Measurements from ENCODE around the gene B4GALNT3.

Gene B4GALNT3

DNA sequence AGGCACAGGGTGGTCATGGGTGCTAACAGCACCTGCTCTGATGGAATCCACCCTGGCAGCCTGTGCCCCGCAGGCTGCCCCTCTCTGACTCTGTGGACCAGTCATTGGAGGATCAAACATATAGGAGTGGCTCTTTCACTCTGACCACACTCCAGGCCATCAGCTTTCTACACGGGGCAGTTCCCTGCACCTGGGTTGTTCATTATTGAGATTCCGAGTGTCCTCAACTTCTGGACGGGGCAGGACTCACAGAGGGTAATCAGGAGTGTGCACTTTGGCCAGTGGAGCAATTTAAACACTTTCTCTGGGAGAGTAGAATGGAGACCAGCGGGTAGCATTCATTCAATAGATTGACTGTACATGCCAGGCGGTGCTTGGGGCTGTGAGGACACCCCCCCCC, 108.7 kb downstream of the B4GALNT3 start:
- Histone ChIP-seq H3K36me3 (ENCODE audit: control insufficient read depth, insufficient read depth, low read length) (no peaks in the 10 kb centered on the region), H3K4me1 (ENCODE audit: control insufficient read depth, insufficient read depth, low read length, poor library complexity, severe bottlenecking) (peaks cover 17% of the 10 kb centered on the region), H3K9me3 (ENCODE audit: control insufficient read depth, low read length) (no peaks in the 10 kb centered on the region), H3K4me3 (ENCODE audit: extremely low read depth, insufficient read depth, low read length, poor library complexity, severe bottlenecking) (no peak overlapping the region), H3K27ac (ENCODE audit: low read depth, low read length, severe bottlenecking) (no peak overlapping the region)
- 92 to 93% methylated on average over 6 of the region's 6 CpGs for WGBS, 2 experiments (ENCODE audit: insufficient coverage in 2 of 2)

DNA sequence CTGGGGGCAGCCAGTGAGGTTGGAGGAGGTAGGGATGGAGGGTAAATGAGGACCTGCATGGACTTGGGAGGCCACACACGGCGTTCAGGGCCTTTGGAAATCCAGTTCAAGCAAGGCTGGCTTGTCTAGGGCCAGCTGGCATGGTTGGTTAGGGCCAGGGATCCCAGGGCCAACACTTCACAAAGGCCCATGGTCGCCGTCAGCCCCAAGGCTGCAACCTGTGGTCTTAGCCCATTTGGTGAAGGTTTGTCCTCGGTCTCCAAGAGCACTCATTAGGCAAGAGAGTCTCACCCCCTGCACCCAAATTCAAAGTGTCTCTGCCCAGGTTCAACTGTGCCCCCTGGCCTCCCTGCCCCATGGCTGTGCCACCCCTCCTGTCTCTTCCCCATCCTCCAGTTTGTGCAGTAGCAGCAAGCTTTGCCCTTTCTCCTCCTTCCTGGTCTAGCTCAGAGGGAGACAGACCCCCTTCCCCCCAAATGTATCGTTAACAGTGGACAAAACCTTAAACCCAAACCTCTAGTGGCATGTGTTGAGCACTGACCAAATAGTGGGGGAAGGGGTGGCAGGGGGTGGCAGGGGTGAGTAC, 109.4 kb downstream of the B4GALNT3 start:
- Histone ChIP-seq H3K4me3 (ENCODE audit: extremely low read depth, insufficient read depth, low read length, poor library complexity, severe bottlenecking) (no peak overlapping the region), H3K36me3 (ENCODE audit: control insufficient read depth, insufficient read depth, low read length) (no peaks in the 10 kb centered on the region), H3K27ac (ENCODE audit: low read depth, low read length, severe bottlenecking) (no peak overlapping the region), H3K4me1 (ENCODE audit: control insufficient read depth, insufficient read depth, low read length, poor library complexity, severe bottlenecking) (peaks cover 17% of the 10 kb centered on the region), H3K9me3 (ENCODE audit: control insufficient read depth, low read length) (no peaks in the 10 kb centered on the region)
- WGBS, 2 experiments (ENCODE audit: insufficient coverage in 2 of 2): 90 to 100% methylated on average over 3 to 5 of the region's 6 CpGs

DNA sequence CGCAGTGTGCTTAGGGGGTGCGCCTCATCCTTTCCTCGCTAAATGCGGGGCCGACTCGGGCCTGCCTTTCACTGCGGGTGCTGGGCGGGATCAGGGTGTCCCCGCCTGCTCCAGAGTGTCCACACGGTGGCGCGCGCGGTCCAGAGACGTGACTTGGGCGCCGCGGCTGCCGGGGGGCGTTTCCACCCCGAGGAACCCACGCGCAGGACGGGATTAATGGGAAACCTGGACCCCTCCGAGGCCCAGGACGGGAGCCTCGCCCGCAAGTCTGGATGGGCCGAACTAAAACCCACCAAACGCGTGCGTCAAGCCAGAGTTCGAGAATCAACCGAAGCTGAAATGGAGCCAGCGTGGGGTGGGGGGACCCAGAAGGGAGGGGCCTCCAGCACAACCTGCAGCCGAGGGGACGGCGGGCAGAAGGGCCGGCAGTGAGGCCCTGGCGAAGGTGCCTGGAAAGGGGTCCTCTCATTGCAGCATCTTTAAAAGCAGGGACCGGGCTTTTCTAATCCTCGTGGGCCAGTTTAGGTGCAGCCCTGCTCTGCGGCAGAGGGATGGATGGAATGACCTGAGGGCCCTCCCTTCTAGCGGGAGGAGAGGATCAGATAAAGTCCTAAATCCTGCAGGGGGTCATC, 110.2 kb downstream of the B4GALNT3 start:
- Histone ChIP-seq H3K4me1 (ENCODE audit: control insufficient read depth, insufficient read depth, low read length, poor library complexity, severe bottlenecking) (peaks cover 17% of the 10 kb centered on the region), H3K27ac (ENCODE audit: low read depth, low read length, severe bottlenecking) (peak overlapping the region; percentile 92), H3K36me3 (ENCODE audit: control insufficient read depth, insufficient read depth, low read length) (no peaks in the 10 kb centered on the region), H3K4me3 (ENCODE audit: extremely low read depth, insufficient read depth, low read length, poor library complexity, severe bottlenecking) (peak overlapping the region; percentile 63), H3K9me3 (ENCODE audit: control insufficient read depth, low read length) (no peaks in the 10 kb centered on the region)
- 1% methylated on average over 40 to 43 of the region's 44 CpGs for WGBS, 2 experiments (ENCODE audit: insufficient coverage in 2 of 2)

DNA sequence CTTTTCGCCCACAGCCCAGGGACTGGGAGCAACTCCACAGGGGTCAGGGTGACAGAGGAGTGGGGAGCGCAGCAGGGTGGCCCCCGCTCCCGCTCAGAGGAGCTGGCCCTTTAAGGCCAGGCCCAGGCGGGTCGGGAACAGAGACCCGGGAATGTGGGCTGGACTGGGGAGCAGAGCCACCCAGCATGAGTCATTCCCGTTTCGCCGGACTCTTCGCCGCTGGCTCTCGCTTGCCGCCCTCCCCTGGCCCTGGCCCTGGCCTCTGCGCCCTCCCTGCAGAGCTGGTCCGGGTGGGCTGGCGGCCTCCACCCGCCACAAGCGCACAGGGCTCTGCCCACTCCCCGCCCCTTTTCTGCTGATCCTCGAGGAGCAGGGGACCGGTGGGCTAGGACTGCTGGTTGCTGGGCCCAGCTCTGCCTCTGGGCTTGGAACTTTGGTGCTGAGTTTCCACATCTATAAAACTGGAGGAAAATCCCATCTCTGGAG, 110.7 kb downstream of the B4GALNT3 start:
- WGBS, 2 experiments (ENCODE audit: insufficient coverage in 2 of 2): 1% methylated on average over 20 to 22 of the region's 22 CpGs
- Histone ChIP-seq H3K4me3 (ENCODE audit: extremely low read depth, insufficient read depth, low read length, poor library complexity, severe bottlenecking) (peak overlapping the region; percentile 63), H3K36me3 (ENCODE audit: control insufficient read depth, insufficient read depth, low read length) (no peaks in the 10 kb centered on the region), H3K27ac (ENCODE audit: low read depth, low read length, severe bottlenecking) (peak overlapping the region; percentile 92), H3K9me3 (ENCODE audit: control insufficient read depth, low read length) (no peaks in the 10 kb centered on the region), H3K4me1 (ENCODE audit: control insufficient read depth, insufficient read depth, low read length, poor library complexity, severe bottlenecking) (peaks cover 20% of the 10 kb centered on the region)

DNA sequence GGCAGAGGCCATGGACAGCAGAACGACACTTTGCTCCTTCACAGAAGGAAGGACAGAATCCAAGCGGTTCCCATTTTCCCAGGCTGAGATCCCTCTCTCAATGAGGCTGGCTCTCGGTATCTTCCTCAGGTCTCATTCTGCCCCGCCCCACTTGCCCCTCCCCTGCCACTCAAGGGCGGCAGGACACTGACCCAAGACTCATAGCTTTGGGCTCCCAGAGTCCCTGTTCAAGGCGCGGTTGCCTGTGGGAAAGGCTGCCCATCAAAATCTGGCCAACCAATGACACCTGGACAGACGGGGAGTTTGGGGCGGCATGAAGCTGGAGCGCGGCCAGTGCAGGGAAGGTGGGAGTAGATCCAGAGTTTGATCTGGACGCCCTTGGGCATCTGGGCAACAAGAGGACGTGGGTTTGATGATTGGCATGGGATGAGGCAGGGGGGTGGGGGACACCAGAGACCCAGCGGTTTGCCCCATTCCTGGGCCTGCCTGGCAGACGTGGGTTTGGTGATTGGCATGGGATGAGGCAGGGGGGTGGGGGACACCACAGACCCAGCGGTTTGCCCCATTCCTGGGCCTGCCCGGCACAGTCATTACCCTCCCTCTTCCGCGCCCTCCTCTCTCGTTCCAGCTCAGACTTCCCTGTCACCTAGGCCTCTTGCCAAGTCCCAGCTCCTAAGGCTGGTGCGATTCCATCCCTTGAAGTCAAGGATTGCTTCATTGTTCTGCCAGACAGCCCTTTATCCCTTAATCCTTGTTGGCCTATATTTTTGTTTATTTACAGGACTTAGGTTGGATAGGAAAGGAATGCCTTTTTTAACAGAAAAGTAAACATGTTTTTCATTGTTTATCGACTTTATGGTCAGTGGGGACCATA, 111.4 kb downstream of the B4GALNT3 start:
- no peaks in the 10 kb centered on the region for H3K36me3 ChIP-seq (ENCODE audit: control insufficient read depth, insufficient read depth, low read length)
- H3K27ac ChIP-seq (ENCODE audit: low read depth, low read length, severe bottlenecking): peak overlapping the region; percentile 92
- H3K4me3 ChIP-seq (ENCODE audit: extremely low read depth, insufficient read depth, low read length, poor library complexity, severe bottlenecking): peak overlapping the region; percentile 63
- peaks cover 25% of the 10 kb centered on the region for H3K4me1 ChIP-seq (ENCODE audit: control insufficient read depth, insufficient read depth, low read length, poor library complexity, severe bottlenecking)
- no peaks in the 10 kb centered on the region for H3K9me3 ChIP-seq (ENCODE audit: control insufficient read depth, low read length)
- 60 to 71% methylated on average over 20 of the region's 22 CpGs for WGBS, 2 experiments (ENCODE audit: insufficient coverage in 2 of 2)

DNA sequence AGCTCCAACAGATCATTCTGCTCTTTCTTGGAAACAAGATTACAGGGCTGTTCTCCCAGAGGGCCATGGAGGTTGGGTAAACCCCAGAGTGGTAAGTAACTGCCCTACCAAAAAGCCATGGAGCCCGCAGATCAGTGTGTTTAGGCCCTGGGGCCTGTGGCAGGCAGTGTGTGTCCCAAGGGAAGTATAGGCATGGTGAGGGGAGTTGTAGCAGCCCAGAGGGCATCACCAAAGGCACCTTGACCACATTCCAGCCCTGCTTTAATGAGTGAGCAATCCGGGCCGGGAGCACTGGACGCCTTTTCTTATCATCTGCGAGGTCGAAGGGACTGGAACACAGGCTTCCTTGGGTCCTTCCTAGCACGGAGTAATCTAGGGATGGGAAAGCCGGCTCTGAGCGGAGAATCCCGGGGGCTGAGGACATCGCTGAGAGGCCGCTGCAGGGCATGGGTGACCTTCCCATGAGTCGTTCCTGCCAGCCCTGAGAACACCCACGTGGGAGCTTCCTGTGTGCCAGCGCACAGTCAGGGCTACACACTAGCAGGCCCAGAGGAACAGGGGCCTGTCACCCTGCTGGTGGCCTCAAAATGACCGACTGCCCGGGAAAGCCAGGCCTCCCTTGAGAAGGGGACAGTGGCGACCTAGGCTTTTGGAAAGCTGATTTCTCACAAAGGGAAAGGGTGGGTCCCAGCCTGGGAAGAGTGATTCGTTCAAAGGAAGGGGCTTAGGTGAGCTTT, 112.2 kb downstream of the B4GALNT3 start:
- no peak overlapping the region for H3K4me3 ChIP-seq (ENCODE audit: extremely low read depth, insufficient read depth, low read length, poor library complexity, severe bottlenecking)
- WGBS, 2 experiments (ENCODE audit: insufficient coverage in 2 of 2): 86 to 87% methylated on average over 19 of the region's 19 CpGs
- H3K4me1 ChIP-seq (ENCODE audit: control insufficient read depth, insufficient read depth, low read length, poor library complexity, severe bottlenecking): peaks cover 28% of the 10 kb centered on the region

DNA sequence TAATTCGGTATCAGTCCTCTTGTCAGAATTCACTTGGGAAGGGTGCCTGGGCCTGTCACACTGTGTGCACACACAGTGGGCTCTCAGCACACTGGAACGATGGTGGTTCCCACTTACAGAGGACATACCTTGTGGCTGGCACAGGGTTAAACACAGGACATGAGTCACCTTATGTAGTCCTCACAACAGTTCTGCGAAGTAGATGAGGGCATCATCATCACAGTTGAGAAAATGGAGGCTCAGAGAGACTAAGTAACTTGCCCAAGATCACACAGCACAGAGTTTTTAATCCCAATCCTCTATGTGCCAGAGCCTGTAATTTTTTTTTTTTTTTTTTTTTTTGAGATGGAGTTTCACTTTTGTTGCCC, 112.8 kb downstream of the B4GALNT3 start:
- Histone ChIP-seq H3K27ac (ENCODE audit: low read depth, low read length, severe bottlenecking) (peak overlapping the region; percentile 92), H3K9me3 (ENCODE audit: control insufficient read depth, low read length) (no peaks in the 10 kb centered on the region), H3K36me3 (ENCODE audit: control insufficient read depth, insufficient read depth, low read length) (no peaks in the 10 kb centered on the region), H3K4me1 (ENCODE audit: control insufficient read depth, insufficient read depth, low read length, poor library complexity, severe bottlenecking) (peaks cover 28% of the 10 kb centered on the region), H3K4me3 (ENCODE audit: extremely low read depth, insufficient read depth, low read length, poor library complexity, severe bottlenecking) (no peak overlapping the region)
- WGBS, 2 experiments (ENCODE audit: insufficient coverage in 2 of 2): 89% methylated on average over 3 of the region's 3 CpGs

More for the DNA sequence above, 112.2 kb downstream of the B4GALNT3 start:
- Histone ChIP-seq H3K27ac (ENCODE audit: low read depth, low read length, severe bottlenecking) (peak overlapping the region; percentile 92), H3K9me3 (ENCODE audit: control insufficient read depth, low read length) (no peaks in the 10 kb centered on the region), H3K36me3 (ENCODE audit: control insufficient read depth, insufficient read depth, low read length) (no peaks in the 10 kb centered on the region)

DNA sequence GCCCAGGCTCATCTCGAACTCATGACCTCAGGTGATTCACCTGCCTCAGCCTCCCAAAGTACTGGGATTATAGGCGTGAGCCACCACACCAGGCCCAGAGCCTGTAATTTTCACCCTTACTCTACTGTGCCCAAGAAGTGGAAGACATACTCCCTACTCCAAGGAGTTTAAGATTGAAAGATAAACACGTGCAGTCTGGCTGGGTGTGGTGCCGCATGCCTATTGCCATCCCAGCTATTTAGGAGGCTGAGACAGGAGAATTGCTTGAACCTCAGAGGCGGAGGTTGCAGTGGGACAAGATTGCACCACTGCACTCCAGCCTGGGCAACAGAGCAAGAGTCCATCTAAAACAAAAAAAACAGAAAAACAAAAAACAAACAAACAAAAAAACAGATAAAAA, 113.5 kb downstream of the B4GALNT3 start:
- 96 to 100% methylated on average over 3 to 4 of the region's 5 CpGs for WGBS, 2 experiments (ENCODE audit: insufficient coverage in 2 of 2)
- Histone ChIP-seq H3K4me3 (ENCODE audit: extremely low read depth, insufficient read depth, low read length, poor library complexity, severe bottlenecking) (no peak overlapping the region), H3K36me3 (ENCODE audit: control insufficient read depth, insufficient read depth, low read length) (no peaks in the 10 kb centered on the region), H3K9me3 (ENCODE audit: control insufficient read depth, low read length) (no peaks in the 10 kb centered on the region), H3K27ac (ENCODE audit: low read depth, low read length, severe bottlenecking) (no peak overlapping the region), H3K4me1 (ENCODE audit: control insufficient read depth, insufficient read depth, low read length, poor library complexity, severe bottlenecking) (peaks cover 28% of the 10 kb centered on the region)

DNA sequence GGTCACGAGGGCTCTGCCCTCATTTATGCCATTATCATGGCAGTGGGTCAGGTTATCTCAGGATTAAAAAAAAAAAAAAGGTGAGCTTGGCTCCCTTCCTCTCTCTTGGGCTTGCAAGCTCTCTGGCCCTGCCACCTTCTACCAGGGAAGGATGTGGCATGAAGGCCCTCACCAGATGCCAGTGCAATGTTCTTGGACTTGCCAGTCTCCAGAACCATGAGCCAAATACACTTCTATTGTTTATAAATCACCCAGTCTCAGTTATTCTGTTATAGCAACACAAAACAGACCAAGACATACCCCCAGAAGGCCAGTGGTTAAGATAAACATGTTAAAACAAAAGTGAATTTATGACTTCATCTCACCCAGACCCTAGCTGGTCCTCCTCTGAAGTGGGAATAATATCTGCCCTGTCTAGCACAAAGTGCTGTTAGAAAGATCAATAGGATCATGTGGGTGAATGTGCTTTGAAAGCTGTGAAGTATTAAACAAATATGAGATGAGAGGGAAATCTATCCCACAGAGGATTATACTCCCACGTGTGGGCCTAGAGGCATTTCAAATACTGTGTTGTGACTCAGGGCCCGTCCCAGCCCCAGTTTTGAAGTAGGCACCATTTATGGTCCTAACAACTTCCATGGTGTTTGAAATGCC, 114.9 kb downstream of the B4GALNT3 start:
- WGBS, 2 experiments (ENCODE audit: insufficient coverage in 2 of 2): 100% methylated on average over 2 of the region's 3 CpGs
- H3K36me3 ChIP-seq (ENCODE audit: control insufficient read depth, insufficient read depth, low read length): no peaks in the 10 kb centered on the region
- H3K27ac ChIP-seq (ENCODE audit: low read depth, low read length, severe bottlenecking): no peak overlapping the region

DNA sequence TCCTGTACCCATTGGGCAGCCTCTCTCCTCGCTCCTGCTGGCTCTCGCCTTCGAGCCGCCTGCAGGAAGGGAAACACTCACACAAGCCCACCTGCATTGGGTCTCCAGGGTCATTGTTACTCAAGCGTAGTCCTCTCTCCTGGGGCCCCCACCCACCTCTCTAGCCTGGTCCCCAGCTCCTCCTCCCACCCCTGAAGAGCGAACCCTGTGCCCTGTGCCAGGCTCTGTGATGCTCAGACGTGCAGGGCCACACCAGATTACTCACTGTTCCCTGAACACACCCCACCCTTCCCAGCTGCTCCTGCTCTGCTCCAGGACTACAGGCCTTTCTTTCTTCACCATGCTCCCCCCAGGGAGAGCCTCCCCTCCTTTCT, 115.4 kb downstream of the B4GALNT3 start:
- no peaks in the 10 kb centered on the region for H3K9me3 ChIP-seq (ENCODE audit: control insufficient read depth, low read length)
- peaks cover 28% of the 10 kb centered on the region for H3K4me1 ChIP-seq (ENCODE audit: control insufficient read depth, insufficient read depth, low read length, poor library complexity, severe bottlenecking)
- no peak overlapping the region for H3K27ac ChIP-seq (ENCODE audit: low read depth, low read length, severe bottlenecking)
- WGBS, 2 experiments (ENCODE audit: insufficient coverage in 2 of 2): 84 to 100% methylated on average over 5 to 7 of the region's 7 CpGs
- no peaks in the 10 kb centered on the region for H3K36me3 ChIP-seq (ENCODE audit: control insufficient read depth, insufficient read depth, low read length)
- no peak overlapping the region for H3K4me3 ChIP-seq (ENCODE audit: extremely low read depth, insufficient read depth, low read length, poor library complexity, severe bottlenecking)

More for the DNA sequence above, 114.9 kb downstream of the B4GALNT3 start:
- Histone ChIP-seq H3K9me3 (ENCODE audit: control insufficient read depth, low read length) (no peaks in the 10 kb centered on the region), H3K4me1 (ENCODE audit: control insufficient read depth, insufficient read depth, low read length, poor library complexity, severe bottlenecking) (peaks cover 28% of the 10 kb centered on the region), H3K4me3 (ENCODE audit: extremely low read depth, insufficient read depth, low read length, poor library complexity, severe bottlenecking) (no peak overlapping the region)

All from mesodermal cell (in vitro differentiated cells).